GM12878 (cell line): ENCODE results near the gene TMC7. TPM values are rescaled to one million over a fixed set of nuclear protein-coding genes. Genes with fewer than 3 reads are reported as not detected.

ENCODE experiments used
- ATAC-seq: fragments of 200-7000 bp; cut with Tn5 transposase; 3 replicates; pipeline ENCODE4 v1.9.1; 2020; ENCODE audit warnings: mild to moderate bottlenecking, moderate library complexity
- BruUV-seq: library from RNA; stranded (reverse); fragments of 400-500 nt; replicated peaks from 2 replicates; lab custom pipeline; 2021; lab: Mats Ljungman, UMichigan
- CTCF ChIA-PET: fragments of 300-600 bp; sonication (Branson Sonifier 250); formaldehyde crosslinking; extraction: SDS; loops from one replicate; lab custom pipeline; 2021; ENCODE audit warnings: inconsistent platforms; lab: Yijun Ruan, JAX
- POLR2A ChIA-PET: fragments of 350-600 bp; formaldehyde crosslinking; extraction: SDS; loops from one replicate; lab custom pipeline; 2021; ENCODE audit warnings: inconsistent platforms; lab: Charles Lee
- RAD21 ChIA-PET: fragments of 300-600 bp; sonication (Branson Sonifier 250); formaldehyde crosslinking; loops from one replicate; lab custom pipeline; 2023; ENCODE audit warnings: antibody characterized with exemption; ENCODE audit not compliant: unreplicated experiment; lab: Charles Lee
- SMC1A ChIA-PET: fragments of 300-600 bp; sonication (Branson Sonifier 250); formaldehyde crosslinking; loops from one replicate; lab custom pipeline; 2023; ENCODE audit not compliant: unreplicated experiment, uncharacterized antibody; lab: Charles Lee
- DNase-seq: peaks from one replicate; pipeline ENCODE4 v3.0.0-alpha.2; 2011; ENCODE audit warnings: low read depth, low spot score
- FAIRE-seq: peaks from 3 replicates; lab custom pipeline; 2011; peaks lifted over from hg19 to GRCh38; lab: Jason Lieb, UNC
- H2AFZ ChIP-seq: 2 replicates; pipeline ENCODE4 v1.6.0; 2011; ENCODE audit warnings: low read depth, low read length, control low read depth; ENCODE audit not compliant: control insufficient read depth
- H3K27ac ChIP-seq: 2 replicates; pipeline ENCODE4 v1.5.1; 2011; ENCODE audit warnings: control low read depth; ENCODE audit not compliant: control insufficient read depth, insufficient read depth
- H3K27me3 ChIP-seq, 2 experiments: replicated peaks in 1 of 2; 2 replicates each; pipeline versions ENCODE4 v1.6.0 to v1.6.1; 2011; ENCODE audit warnings: low read length in 1 of 2; ENCODE audit not compliant: control insufficient read depth in 2 of 2, insufficient read depth in 2 of 2
- H3K36me3 ChIP-seq, 2 experiments: 2 replicates each; pipeline ENCODE4 v1.5.1; 2011; ENCODE audit warnings: low read length in 1 of 2; ENCODE audit not compliant: control insufficient read depth in 2 of 2, insufficient read depth in 2 of 2
- H3K4me1 ChIP-seq: 2 replicates; pipeline ENCODE4 v1.6.1; 2011; ENCODE audit warnings: mild to moderate bottlenecking, low read length, moderate library complexity, mixed read lengths; ENCODE audit not compliant: control insufficient read depth, insufficient read depth
- H3K4me2 ChIP-seq: 2 replicates; pipeline ENCODE4 v1.6.0; 2011; ENCODE audit warnings: control low read depth; ENCODE audit not compliant: control insufficient read depth, insufficient read depth
- H3K4me3 ChIP-seq: fragments of 200-600 bp; sonication (generic); 2 replicates; pipeline ENCODE4 v1.5.1; 2016
- H3K79me2 ChIP-seq: 2 replicates; pipeline ENCODE4 v1.6.0; 2011; ENCODE audit warnings: low read length; ENCODE audit not compliant: control insufficient read depth, insufficient read depth
- H3K9ac ChIP-seq: 2 replicates; pipeline ENCODE4 v1.8.0; 2011; ENCODE audit warnings: low read length, control low read depth, mixed read lengths; ENCODE audit not compliant: control insufficient read depth, insufficient read depth
- H3K9me3 ChIP-seq: replicated peaks from 3 replicates; pipeline ENCODE4 v1.5.1; 2011; ENCODE audit warnings: mild to moderate bottlenecking, low read length; ENCODE audit not compliant: control insufficient read depth, insufficient read depth
- H4K20me1 ChIP-seq: 2 replicates; pipeline ENCODE4 v1.6.0; 2011; ENCODE audit not compliant: control insufficient read depth, insufficient read depth
- ATF7 ChIP-seq: fragments of 450-650 bp; IDR thresholded peaks from 2 replicates; pipeline ENCODE4 v1.6.1; 2016; ENCODE audit warnings: low read depth, mild to moderate bottlenecking
- IKZF1 ChIP-seq: fragments of 450-650 bp; conservative IDR thresholded peaks from 2 replicates; pipeline ENCODE4 v1.6.1; 2017; ENCODE audit warnings: antibody characterized with exemption, mild to moderate bottlenecking
- IKZF2 ChIP-seq, 2 experiments: fragments of 450-650 bp; IDR thresholded peaks; 2 replicates each; pipeline ENCODE4 v1.6.1; 2017; ENCODE audit warnings: mild to moderate bottlenecking in 2 of 2, moderate library complexity in 2 of 2
- MEF2B ChIP-seq: fragments of 450-650 bp; IDR thresholded peaks from 2 replicates; pipeline ENCODE4 v1.6.1; 2018; ENCODE audit warnings: mild to moderate bottlenecking, moderate library complexity; ENCODE audit not compliant: partially characterized antibody, poor library complexity, severe bottlenecking
- RUNX3 ChIP-seq: IDR thresholded peaks from 2 replicates; pipeline ENCODE4 v1.6.1; 2012; ENCODE audit warnings: low read length, inconsistent platforms
- SIX5 ChIP-seq: IDR thresholded peaks from 2 replicates; pipeline ENCODE4 v1.6.1; 2011; ENCODE audit warnings: mild to moderate bottlenecking, low read depth, low read length, moderate library complexity; ENCODE audit not compliant: severe bottlenecking
- TAF1 ChIP-seq: IDR thresholded peaks from 2 replicates; pipeline ENCODE4 v1.6.1; 2011; ENCODE audit warnings: mild to moderate bottlenecking, low read depth, low read length, borderline replicate concordance
- WRNIP1 ChIP-seq: IDR thresholded peaks from 2 replicates; pipeline ENCODE4 v1.6.1; 2011; ENCODE audit warnings: low read depth, low read length, improper control_type of control experiment, borderline replicate concordance
- WGBS: methylation state at CpG from one replicate; pipeline ENCODE4 v1.1.6; 2016; ENCODE audit warnings: low lambda C conversion rate; ENCODE audit not compliant: insufficient replicate concordance, insufficient coverage; ENCODE audit errors: missing lambda C conversion rate; 5-methylcytosine and 5-hydroxymethylcytosine counted together
- in situ Hi-C: fragments of 300-500 bp; cut with MboI; formaldehyde crosslinking; loops from 9 replicates; pipeline ENCODE4 v1.14.3; 2018; ENCODE audit warnings: mixed read lengths
- intact Hi-C: fragments of 100-400 bp; cut with micrococcal nuclease; formaldehyde crosslinking; loops from one replicate; pipeline ENCODE4 v1.14.2; 2022; ENCODE audit not compliant: unreplicated experiment
- polyA plus RNA-seq, 11 experiments: library from polyadenylated mRNA; depleted of rRNA in 4 of 11; unstranded in 6 of 11; stranded (reverse) in 5 of 11; fragments of >200 nt; fragmentation: Nextera tagmentation in 4 of 11; fragmentation: Illumina TruSeq in 1 of 11; extraction: Ambion mirVana in 4 of 11; extraction: Trizol in 1 of 11; gene quantifications; 1 replicate in 1 of 11; 2 replicates in 10 of 11; pipeline versions ENCODE4 v1.2.1 to v1.2.3, GENCODE V29; 2011 to 2016; ENCODE audit warnings: inconsistent platforms in 2 of 11, missing spikeins in 2 of 11, low read depth in 1 of 11
- total RNA-seq, 4 experiments: library from RNA; depleted of rRNA in 3 of 4; stranded (reverse); fragments of >200 nt in 3 of 4; fragmentation: Illumina TruSeq in 1 of 4; extraction: Trizol in 1 of 4; gene quantifications; 2 replicates each; pipeline versions ENCODE4 v1.2.1 to v1.2.3, GENCODE V29; 2013 to 2021

TMC7 gene
- total and polyA plus RNA-seq, 10 of the 15 experiments (the other 5 are each of a cell fraction or from before 2014, with no cell fraction given): 0.15 TPM; not detected in 9

- TF ChIP-seq ATF7: 0 out of 2 replicates have a peak, but pooled peaks have one; percentile 13
- TF ChIP-seq MEF2B: peak; percentile 82
- peak; percentile 29; the same call in 1 of the 2 replicates for TF ChIP-seq RUNX3
- no peak for TF ChIP-seq TAF1
Measured at GRCh38 chr16:19108409-19109287, 124.9 kb downstream of the TMC7 start (continued).

- no peaks in the 10 kb centered on the region for H4K20me1 ChIP-seq
- H3K27me3 ChIP-seq: no peaks in the 10 kb centered on the region
- no peak overlapping the region for H3K4me3 ChIP-seq
- CTCF ChIA-PET: interaction anchor here (0.9 to 2.0 kb wide), 5 partner anchors 14 to 185 kb away, joined by 3 to 7 read pairs (median 3); no protein-coding TSS in a partner anchor
- SMC1A ChIA-PET: interaction anchor here (0.8 to 5.4 kb wide), 7 partner anchors 9 to 101 kb away, joined by 3 to 36 read pairs (median 7); no protein-coding TSS in a partner anchor
- 0 out of 4 replicates have a peak, but pooled peaks of 1 of the 2 experiments have one; percentile 46 for TF ChIP-seq IKZF2 (IDR thresholded peaks at IDR 0.05)
- no peak for TF ChIP-seq SIX5
- TF ChIP-seq WRNIP1: no peak
- TF ChIP-seq IKZF1: peak; percentile 4
- in situ Hi-C loops: no loop called here
- H3K9ac ChIP-seq: no peak overlapping the region
- 0 out of 2 replicates have a peak overlapping the region, but pooled peaks have one; percentile 10 for H2AFZ ChIP-seq
- H3K36me3 ChIP-seq: no peaks in the 10 kb centered on the region
- no peak for FAIRE-seq
- RAD21 ChIA-PET: interaction anchor here (1.1 to 3.3 kb wide), 4 partner anchors 8 to 68 kb away, joined by 3 to 11 read pairs (median 5); no protein-coding TSS in a partner anchor
- peaks cover 24% of the 10 kb centered on the region for H3K4me1 ChIP-seq
- intact Hi-C loops: no loop called here
- 34% methylated on average over 4 of the region's 4 CpGs for WGBS
- no peaks in the 10 kb centered on the region for H3K9me3 ChIP-seq
- H3K79me2 ChIP-seq: no peaks in the 10 kb centered on the region
- no peak overlapping the region for H3K27ac ChIP-seq
- H3K4me2 ChIP-seq: peak overlapping the region; percentile 44
- DNase-seq: no peak
- no TSS peak for BruUV-seq
- POLR2A ChIA-PET: interaction anchor here (0.6 kb wide), 1 partner anchor 159 kb away, joined by 5 read pairs; no protein-coding TSS in a partner anchor
- ATAC-seq: no peak
Measured at GRCh38 chr16:19109288-19109664, 125.5 kb downstream of the TMC7 start.
